GM23248 (cell line): Measurements from ENCODE around the gene SNX19. TPM values are rescaled to one million over a fixed set of nuclear protein-coding genes. Genes with fewer than 3 reads are reported as not detected.
A peak's percentile ranks its signal among the peaks of the same experiment; 100 is the strongest.

ENCODE experiments used
- DNase-seq: peaks from one replicate; pipeline ENCODE4 v3.0.0-alpha.2; 2015
- H2AFZ ChIP-seq: fragments of 200-600 bp; sonication (generic); 2 replicates; pipeline ENCODE4 v1.6.1; 2016; ENCODE audit warnings: antibody characterized with exemption
- H3F3A ChIP-seq: fragments of 200-600 bp; sonication (generic); 2 replicates; pipeline ENCODE4 v1.6.1; 2016; ENCODE audit warnings: mild to moderate bottlenecking, antibody characterized with exemption, mixed run types; ENCODE audit not compliant: insufficient read depth
- H3K27ac ChIP-seq: fragments of 200-600 bp; sonication (generic); 2 replicates; pipeline ENCODE4 v1.5.1; 2016; ENCODE audit warnings: mild to moderate bottlenecking
- H3K27me3 ChIP-seq: fragments of 200-600 bp; sonication (generic); replicated peaks from 2 replicates; pipeline ENCODE4 v1.6.1; 2016; ENCODE audit warnings: mild to moderate bottlenecking; ENCODE audit not compliant: insufficient read depth
- H3K36me3 ChIP-seq: fragments of 200-600 bp; sonication (generic); 2 replicates; pipeline ENCODE4 v1.6.1; 2016; ENCODE audit warnings: low read depth, mild to moderate bottlenecking
- H3K4me1 ChIP-seq: fragments of 200-600 bp; sonication (generic); 2 replicates; pipeline ENCODE4 v1.6.1; 2016; ENCODE audit warnings: mild to moderate bottlenecking; ENCODE audit not compliant: insufficient read depth
- H3K4me2 ChIP-seq: fragments of 200-600 bp; sonication (generic); one replicate; pipeline ENCODE4 v1.6.1; 2016; ENCODE audit warnings: mild to moderate bottlenecking; ENCODE audit not compliant: unreplicated experiment
- H3K4me3 ChIP-seq: fragments of 200-600 bp; sonication (generic); 2 replicates; pipeline ENCODE4 v1.5.1; 2016; ENCODE audit warnings: mild to moderate bottlenecking
- H3K79me2 ChIP-seq: fragments of 200-600 bp; sonication (generic); 2 replicates; pipeline ENCODE4 v1.6.1; 2016; ENCODE audit warnings: mild to moderate bottlenecking; ENCODE audit not compliant: insufficient read depth
- H3K9ac ChIP-seq: fragments of 200-600 bp; sonication (generic); 2 replicates; pipeline ENCODE4 v1.6.1; 2016; ENCODE audit warnings: mild to moderate bottlenecking
- H3K9me2 ChIP-seq: fragments of 200-600 bp; sonication (generic); 2 replicates; pipeline ENCODE4 v1.6.1; 2016; ENCODE audit warnings: mixed run types, mild to moderate bottlenecking, moderate library complexity; ENCODE audit not compliant: insufficient read depth
- H3K9me3 ChIP-seq: fragments of 200-600 bp; sonication (generic); one replicate; pipeline ENCODE4 v1.6.1; 2017; ENCODE audit warnings: low read depth
- H4K20me1 ChIP-seq: fragments of 200-600 bp; sonication (generic); 2 replicates; pipeline ENCODE4 v1.6.0; 2016; ENCODE audit not compliant: insufficient read depth
- EZH2 ChIP-seq: fragments of 200-600 bp; sonication (generic); IDR thresholded peaks from 2 replicates; pipeline ENCODE4 v1.6.1; 2018; ENCODE audit warnings: antibody characterized with exemption, mild to moderate bottlenecking; ENCODE audit not compliant: insufficient read depth, poor library complexity, severe bottlenecking
- EZH2phosphoT487 ChIP-seq: fragments of 200-600 bp; sonication (generic); IDR thresholded peaks from 2 replicates; pipeline ENCODE4 v1.6.1; 2018; ENCODE audit warnings: antibody characterized with exemption, moderate library complexity, mild to moderate bottlenecking, low read depth; ENCODE audit not compliant: insufficient read depth
- whole genome bisulfite sequencing, 2 experiments: methylation state at CpG; one replicate each; pipeline ENCODE4 v1.1.6; 2015 to 2017; ENCODE audit warnings: low lambda C conversion rate in 2 of 2, low coverage in 1 of 2; ENCODE audit errors: missing lambda C conversion rate in 2 of 2; 5-methylcytosine and 5-hydroxymethylcytosine counted together
- in situ Hi-C: fragments of 300-500 bp; cut with MboI; formaldehyde crosslinking; loops from 2 replicates; pipeline ENCODE4 v1.15.0; 2020
- polyA plus RNA-seq: library from polyadenylated mRNA; unstranded; fragments of >200 nt; fragmentation: Nextera tagmentation; extraction: Ambion mirVana; gene quantifications from 2 replicates; pipeline ENCODE4 v1.2.1, GENCODE V29; 2016
- total RNA-seq: library from RNA; depleted of rRNA; stranded (reverse); fragments of >200 nt; shearing (Covaris generic); gene quantifications from 2 replicates; pipeline ENCODE4 v1.2.3, GENCODE V29; 2014

The SNX19 gene
- total and polyA plus RNA-seq, 2 experiments from 2014 or later, result 40.3 to 81.9 TPM

DNA sequence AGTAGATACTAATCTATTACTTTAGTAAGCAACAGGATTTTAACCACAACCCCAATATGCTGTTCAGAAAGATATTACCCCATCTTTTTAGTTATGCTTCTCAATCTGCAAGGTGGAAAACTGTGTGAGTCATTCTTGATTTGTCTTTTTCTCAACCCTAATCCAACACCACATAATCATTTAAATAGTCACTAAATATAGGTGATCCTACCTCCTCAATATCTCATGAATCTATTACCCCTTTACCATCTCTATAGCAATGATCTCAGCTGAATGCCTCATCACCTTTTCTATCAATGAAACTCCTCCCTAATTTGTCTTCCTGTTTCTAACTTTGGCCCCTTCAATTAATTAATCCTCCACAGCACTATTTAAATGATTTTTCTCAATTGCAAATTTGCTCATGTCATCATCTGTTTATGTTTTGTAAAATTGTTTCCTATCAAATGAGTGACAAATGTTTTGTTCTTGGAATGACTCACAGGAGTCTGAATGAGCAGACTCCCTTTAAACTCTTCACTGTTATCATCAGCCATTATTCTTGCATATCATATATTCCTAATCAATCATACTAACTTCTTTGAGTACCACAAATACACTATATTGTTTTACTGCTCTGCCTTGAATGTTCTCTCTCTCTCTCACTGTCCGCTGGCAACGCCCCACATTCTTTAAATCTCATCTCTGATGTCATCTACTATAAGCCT lies 26.1 kb downstream of the SNX19 start:
- H3K27me3 ChIP-seq, result no peaks in the 10 kb centered on the region
- no peaks in the 10 kb centered on the region for H4K20me1 ChIP-seq
- no peak overlapping the region for H3K9ac ChIP-seq
- no peak overlapping the region for H3K4me3 ChIP-seq
- no peaks in the 10 kb centered on the region for H3K9me2 ChIP-seq
- peak; percentile 30 for DNase-seq
- peaks cover 45% of the 10 kb centered on the region for H3K36me3 ChIP-seq
- H2AFZ ChIP-seq, result no peak overlapping the region
- peaks cover 32% of the 10 kb centered on the region for H3K79me2 ChIP-seq
- no peak overlapping the region for H3K4me2 ChIP-seq
- no peaks in the 10 kb centered on the region; the same call in 1 of the 2 replicates for H3F3A ChIP-seq
- H3K9me3 ChIP-seq, result no peaks in the 10 kb centered on the region
- H3K4me1 ChIP-seq, result peaks cover 9% of the 10 kb centered on the region
- 89 to 93% methylated on average over 2 of the region's 2 CpGs for WGBS, 2 experiments
- no peak for TF ChIP-seq EZH2phosphoT487
- TF ChIP-seq EZH2, result no peak
- no peak overlapping the region for H3K27ac ChIP-seq
- in situ Hi-C loops, result no loop called here

DNA sequence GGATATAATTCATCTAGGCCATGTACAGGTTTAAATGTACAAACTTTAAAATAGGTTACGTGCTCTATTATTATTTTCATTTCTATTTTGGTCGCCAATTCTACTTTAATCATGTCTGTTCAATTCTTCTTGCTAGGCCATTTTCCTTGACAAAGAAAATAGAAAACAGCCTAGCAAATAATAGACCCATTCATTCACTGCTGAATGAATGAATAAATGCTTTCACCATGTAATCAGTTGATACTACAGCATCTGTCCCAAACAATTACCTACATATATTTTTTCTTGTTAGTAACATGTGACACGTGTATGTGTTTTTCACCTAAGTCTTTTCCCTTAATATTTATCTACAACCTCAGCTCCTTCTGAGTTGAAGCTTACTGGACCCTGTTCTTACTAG lies 27.5 kb downstream of the SNX19 start:
- Histone ChIP-seq H3K36me3 (peaks cover 41% of the 10 kb centered on the region), H3K4me3 (no peak overlapping the region), H3K4me1 (peaks cover 9% of the 10 kb centered on the region), H3K9ac (no peak overlapping the region), H3K9me2 (no peaks in the 10 kb centered on the region), H2AFZ (no peak overlapping the region), H3K9me3 (no peaks in the 10 kb centered on the region), H3K79me2 (peaks cover 31% of the 10 kb centered on the region), H3K27ac (no peak overlapping the region), H4K20me1 (no peaks in the 10 kb centered on the region), H3K4me2 (no peak overlapping the region), H3F3A (no peaks in the 10 kb centered on the region; the same call in 1 of the 2 replicates), H3K27me3 (no peaks in the 10 kb centered on the region)
- in situ Hi-C loops, result no loop called here
- WGBS, 2 experiments, result 97 to 100% methylated on average over 3 of the region's 3 CpGs
- DNase-seq, result no peak
- TF ChIP-seq EZH2 (no peak), EZH2phosphoT487 (no peak)

DNA sequence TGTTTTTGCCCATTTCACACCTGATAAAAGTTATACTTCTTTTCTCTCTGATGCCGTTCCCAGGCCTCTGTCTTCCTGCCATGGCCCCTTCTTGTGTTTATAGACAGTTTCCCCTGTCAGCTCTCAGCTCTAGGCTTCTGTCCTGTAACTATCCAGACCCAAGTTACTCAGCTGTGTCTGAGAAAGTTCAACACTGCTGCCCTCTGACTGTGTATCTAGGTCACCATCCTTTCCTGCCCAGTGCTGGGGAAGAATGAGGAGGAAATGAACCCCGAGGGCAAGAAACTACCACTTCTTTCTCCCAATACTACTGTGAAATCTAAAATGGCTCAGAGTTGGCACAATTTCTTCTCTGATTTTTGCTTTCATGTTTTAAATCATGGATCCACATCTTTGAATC lies 29.6 kb downstream of the SNX19 start:
- Histone ChIP-seq H3K27me3 (no peaks in the 10 kb centered on the region), H2AFZ (no peak overlapping the region), H3K9ac (no peak overlapping the region), H3K36me3 (peaks cover 42% of the 10 kb centered on the region), H3K9me3 (no peaks in the 10 kb centered on the region), H4K20me1 (no peaks in the 10 kb centered on the region), H3K4me3 (no peak overlapping the region), H3K27ac (no peak overlapping the region), H3K4me1 (peaks cover 7% of the 10 kb centered on the region), H3K4me2 (no peak overlapping the region), H3K79me2 (peaks cover 23% of the 10 kb centered on the region), H3F3A (no peaks in the 10 kb centered on the region; the same call in 1 of the 2 replicates), H3K9me2 (no peaks in the 10 kb centered on the region)
- in situ Hi-C loops, result no loop called here
- TF ChIP-seq EZH2phosphoT487, result no peak
- no peak for TF ChIP-seq EZH2
- no peak for DNase-seq
- 93 to 100% methylated on average over 2 of the region's 2 CpGs for WGBS, 2 experiments

DNA sequence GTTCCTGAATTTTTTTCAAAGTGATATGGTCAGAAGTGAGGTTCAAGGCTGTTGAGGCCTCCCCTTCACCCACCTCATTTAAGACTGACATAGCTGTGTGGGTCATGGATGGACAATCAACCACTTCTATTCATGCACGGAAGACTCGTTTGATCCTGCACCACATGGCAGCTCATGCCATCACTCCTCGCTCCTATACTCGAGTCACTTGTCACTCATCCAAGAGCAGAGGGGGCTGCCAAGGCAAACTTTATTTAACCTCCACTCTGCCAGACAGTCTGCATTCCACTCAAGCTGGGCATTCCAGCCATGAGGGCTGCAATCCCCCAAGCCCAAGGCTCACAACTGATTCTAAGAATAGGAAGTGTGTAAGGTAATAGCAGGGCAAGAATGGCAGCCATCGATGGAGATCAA lies 34.1 kb downstream of the SNX19 start:
- in situ Hi-C loops, result no loop called here
- H3F3A ChIP-seq, result peaks cover 9% of the 10 kb centered on the region
- H3K27me3 ChIP-seq, result no peaks in the 10 kb centered on the region
- H3K9me2 ChIP-seq, result no peaks in the 10 kb centered on the region
- H3K79me2 ChIP-seq, result peaks cover 6% of the 10 kb centered on the region; the same call in 1 of the 2 replicates
- H3K9me3 ChIP-seq, result no peaks in the 10 kb centered on the region
- 64 to 66% methylated on average over 5 of the region's 5 CpGs for WGBS, 2 experiments
- peaks cover 70% of the 10 kb centered on the region for H3K36me3 ChIP-seq
- H3K4me3 ChIP-seq, result no peak overlapping the region
- H3K4me2 ChIP-seq, result no peak overlapping the region
- H3K27ac ChIP-seq, result no peak overlapping the region
- no peak overlapping the region for H3K9ac ChIP-seq
- TF ChIP-seq EZH2phosphoT487 (no peak), EZH2 (no peak)
- H4K20me1 ChIP-seq, result no peaks in the 10 kb centered on the region
- no peaks in the 10 kb centered on the region for H3K4me1 ChIP-seq
- H2AFZ ChIP-seq, result no peak overlapping the region
- no peak for DNase-seq
